ENCODE data around the gene IL1RN.
A peak's percentile ranks its signal among the peaks of the same experiment; 100 is the strongest.

IL1RN gene

GRCh38 chr2:113104054-113104611 is 23.3 kb upstream of the IL1RN start:
- no peak for DNase-seq

- DNase-seq: no peak
Measured at GRCh38 chr2:113105047-113105785, 22.2 kb upstream of the IL1RN start.

GRCh38 chr2:113111121-113111520 is 16.3 kb upstream of the IL1RN start:
- no peak for DNase-seq

GRCh38 chr2:113111823-113112287 is 15.5 kb upstream of the IL1RN start:
- peak in 1 of 2 donors; percentile 67 for DNase-seq

GRCh38 chr2:113112441-113112840 is 15.0 kb upstream of the IL1RN start:
- DNase-seq: no peak

GRCh38 chr2:113112871-113113270 is 14.5 kb upstream of the IL1RN start:
- no peak for DNase-seq

GRCh38 chr2:113113807-113114206 is 13.6 kb upstream of the IL1RN start:
- no peak for DNase-seq

GRCh38 chr2:113114224-113114945 is 13.0 kb upstream of the IL1RN start:
- DNase-seq: no peak

GRCh38 chr2:113114996-113115395 is 12.4 kb upstream of the IL1RN start:
- no peak for DNase-seq

- peak; percentile 31 to 49 for DNase-seq
Measured at GRCh38 chr2:113116100-113116958, 11.1 kb upstream of the IL1RN start.

GRCh38 chr2:113117541-113118262 is 9.7 kb upstream of the IL1RN start:
- DNase-seq: no peak

GRCh38 chr2:113118263-113118657 is 9.1 kb upstream of the IL1RN start:
- DNase-seq: no peak

GRCh38 chr2:113119111-113119510 is 8.3 kb upstream of the IL1RN start:
- no peak for DNase-seq

GRCh38 chr2:113120861-113121260 is 6.5 kb upstream of the IL1RN start:
- DNase-seq: no peak

GRCh38 chr2:113122364-113122763 is 5.0 kb upstream of the IL1RN start:
- DNase-seq: no peak

GRCh38 chr2:113123726-113124125 is 3.7 kb upstream of the IL1RN start:
- DNase-seq: no peak

GRCh38 chr2:113124181-113124961 is 3.0 kb upstream of the IL1RN start:
- DNase-seq: no peak

- no peak for DNase-seq
Measured at GRCh38 chr2:113124984-113125855, 2.2 kb upstream of the IL1RN start.

GRCh38 chr2:113127646-113128570 is 510 bp downstream of the IL1RN start:
- no peak for DNase-seq

Measured in CD4-positive, alpha-beta T cell treated with Interleukin-1 beta for 1 hour (primary cell).